A673 (cell line): ENCODE measurements around the gene EIPR1. TPM values are rescaled to one million over a fixed set of nuclear protein-coding genes. Genes with fewer than 3 reads are reported as not detected.

Experiments used
- BruUV-seq: library from RNA; stranded (reverse); fragments of 400-500 nt; replicated peaks from 2 replicates; lab custom pipeline; 2021; lab: Mats Ljungman, UMichigan
- CTCF ChIA-PET: fragments of 300-600 bp; sonication (Branson Sonifier 250); formaldehyde crosslinking; loops from one replicate; lab custom pipeline; 2022; ENCODE audit warnings: antibody characterized with exemption; lab: Charles Lee
- POLR2A ChIA-PET: fragments of 300-600 bp; sonication (Branson Sonifier 250); formaldehyde crosslinking; loops from one replicate; lab custom pipeline; 2022; ENCODE audit warnings: antibody characterized with exemption; ENCODE audit not compliant: low non-redundant PET; lab: Charles Lee
- DNase-seq: peaks from one replicate; pipeline ENCODE4 v3.0.0-alpha.2; 2015; ENCODE audit warnings: low spot score
- H3K27ac ChIP-seq: fragments of 200-600 bp; sonication (generic); 2 replicates; pipeline ENCODE4 v1.5.1; 2016; ENCODE audit warnings: mixed run types, low read depth, mild to moderate bottlenecking, mixed read lengths, antibody characterized with exemption, low read length; ENCODE audit not compliant: poor library complexity, severe bottlenecking
- H3K27me3 ChIP-seq: fragments of 200-600 bp; sonication (generic); replicated peaks from 2 replicates; pipeline ENCODE4 v1.6.1; 2017; ENCODE audit warnings: mixed run types, low read depth, mild to moderate bottlenecking, mixed read lengths, antibody characterized with exemption, low read length; ENCODE audit not compliant: insufficient read depth, poor library complexity
- H3K36me3 ChIP-seq: fragments of 200-600 bp; sonication (generic); 2 replicates; pipeline ENCODE4 v1.6.1; 2016; ENCODE audit warnings: mixed run types, mild to moderate bottlenecking, mixed read lengths, antibody characterized with exemption, low read length; ENCODE audit not compliant: insufficient read depth, poor library complexity, severe bottlenecking
- H3K4me1 ChIP-seq: fragments of 200-600 bp; sonication (generic); 2 replicates; pipeline ENCODE4 v1.6.1; 2017; ENCODE audit warnings: mixed run types, mild to moderate bottlenecking, mixed read lengths, antibody characterized with exemption, low read length; ENCODE audit not compliant: insufficient read depth, poor library complexity, severe bottlenecking
- H3K4me3 ChIP-seq: fragments of 200-600 bp; sonication (generic); 2 replicates; pipeline ENCODE4 v1.5.1; 2016; ENCODE audit warnings: low read depth, mixed run types, mild to moderate bottlenecking, mixed read lengths, low read length; ENCODE audit not compliant: poor library complexity, severe bottlenecking
- H3K9me3 ChIP-seq: fragments of 200-600 bp; sonication (generic); 2 replicates; pipeline ENCODE4 v1.6.1; 2016; ENCODE audit warnings: mixed run types, low read depth, mild to moderate bottlenecking, mixed read lengths, antibody characterized with exemption, low read length; ENCODE audit not compliant: poor library complexity, severe bottlenecking
- CTCF ChIP-seq: fragments of 300-800, 200-600 bp; sonication (generic); conservative IDR thresholded peaks from 2 replicates; pipeline ENCODE4 v1.5.1; 2017; ENCODE audit warnings: low read depth, mild to moderate bottlenecking, antibody characterized with exemption, low read length, moderate library complexity, mixed read lengths
- EZH2 ChIP-seq: fragments of 200-600 bp; sonication (generic); IDR thresholded peaks from 2 replicates; pipeline ENCODE4 v1.6.1; 2017; ENCODE audit warnings: borderline replicate concordance, low read depth, mild to moderate bottlenecking, mixed read lengths, antibody characterized with exemption, low read length; ENCODE audit not compliant: poor library complexity, severe bottlenecking
- intact Hi-C: fragments of 100-400 bp; cut with micrococcal nuclease; formaldehyde crosslinking; loops from one replicate; pipeline ENCODE4 v1.10.0; 2022; ENCODE audit not compliant: unreplicated experiment
- total RNA-seq: library from RNA; stranded (reverse); gene quantifications from 2 replicates; pipeline ENCODE4 v1.2.3, GENCODE V29; 2021

Gene EIPR1
- total RNA-seq, 1 experiment from 2014 or later, result 37.0 TPM

- POLR2A ChIA-PET, result no interaction called here
- DNase-seq, result no peak
- Histone ChIP-seq H3K27me3 (no peaks in the 10 kb centered on the region), H3K4me3 (no peak overlapping the region), H3K9me3 (no peaks in the 10 kb centered on the region), H3K27ac (no peak overlapping the region), H3K4me1 (peaks cover 10% of the 10 kb centered on the region), H3K36me3 (no peaks in the 10 kb centered on the region)
- TF ChIP-seq CTCF, result no peak
- no peak for TF ChIP-seq EZH2
- no TSS peak for BruUV-seq
- CTCF ChIA-PET, result no interaction called here
- intact Hi-C loops, result no loop called here
These were observed 77.2 kb downstream of the EIPR1 start for GRCh38 chr2:3300224-3300995.

DNA sequence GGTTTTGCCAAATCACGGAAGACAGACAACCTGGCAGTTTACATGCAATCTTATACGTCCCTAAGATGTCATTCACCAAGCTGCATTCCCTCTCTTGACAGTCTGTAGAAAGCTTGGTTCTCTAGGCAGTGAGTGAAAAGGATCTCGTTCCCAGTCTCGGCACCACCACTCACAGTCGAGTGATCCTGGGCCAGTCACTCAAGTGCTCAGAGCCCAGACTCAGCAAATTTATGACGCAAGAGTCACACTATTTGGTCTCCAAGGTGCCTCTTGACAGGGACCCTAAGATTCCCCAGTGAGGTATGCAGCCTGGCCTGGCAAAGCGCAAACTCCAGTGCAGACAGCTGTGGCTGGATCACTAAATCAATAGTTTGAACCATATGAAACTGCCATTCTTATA, 77.9 kb downstream of the EIPR1 start:
- intact Hi-C loops, result no loop called here
- Histone ChIP-seq H3K36me3 (no peaks in the 10 kb centered on the region), H3K9me3 (no peaks in the 10 kb centered on the region), H3K4me3 (no peak overlapping the region), H3K4me1 (peaks cover 10% of the 10 kb centered on the region), H3K27ac (no peak overlapping the region), H3K27me3 (no peaks in the 10 kb centered on the region)
- BruUV-seq, result no TSS peak
- no peak for DNase-seq
- no peak for TF ChIP-seq CTCF
- no peak for TF ChIP-seq EZH2
- ChIA-PET POLR2A (no interaction called here), CTCF (no interaction called here)

GRCh38 chr2:3299130-3299529, 78.5 kb downstream of the EIPR1 start:
- no peaks in the 10 kb centered on the region for H3K27me3 ChIP-seq
- no peaks in the 10 kb centered on the region for H3K36me3 ChIP-seq
- DNase-seq, result no peak
- no peak overlapping the region for H3K4me3 ChIP-seq
- intact Hi-C loops, result no loop called here
- no peak for TF ChIP-seq CTCF
- TF ChIP-seq EZH2, result no peak
- POLR2A ChIA-PET, result no interaction called here
- H3K9me3 ChIP-seq, result no peaks in the 10 kb centered on the region
- H3K4me1 ChIP-seq, result peaks cover 10% of the 10 kb centered on the region
- CTCF ChIA-PET, result no interaction called here
- no peak overlapping the region for H3K27ac ChIP-seq
- no TSS peak for BruUV-seq
